Measurements from ENCODE around the gene PTPRT. TPM values are rescaled to one million over a fixed set of nuclear protein-coding genes. Genes with fewer than 3 reads are reported as not detected.

PTPRT gene
- total and polyA plus RNA-seq, 10 of the 15 experiments (the other 5 are each of a cell fraction or from before 2014, with no cell fraction given) = not detected

- TF ChIP-seq, protein P1, sequence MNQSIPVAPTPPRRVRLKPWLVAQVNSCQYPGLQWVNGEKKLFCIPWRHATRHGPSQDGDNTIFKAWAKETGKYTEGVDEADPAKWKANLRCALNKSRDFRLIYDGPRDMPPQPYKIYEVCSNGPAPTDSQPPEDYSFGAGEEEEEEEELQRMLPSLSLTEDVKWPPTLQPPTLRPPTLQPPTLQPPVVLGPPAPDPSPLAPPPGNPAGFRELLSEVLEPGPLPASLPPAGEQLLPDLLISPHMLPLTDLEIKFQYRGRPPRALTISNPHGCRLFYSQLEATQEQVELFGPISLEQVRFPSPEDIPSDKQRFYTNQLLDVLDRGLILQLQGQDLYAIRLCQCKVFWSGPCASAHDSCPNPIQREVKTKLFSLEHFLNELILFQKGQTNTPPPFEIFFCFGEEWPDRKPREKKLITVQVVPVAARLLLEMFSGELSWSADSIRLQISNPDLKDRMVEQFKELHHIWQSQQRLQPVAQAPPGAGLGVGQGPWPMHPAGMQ (IDR thresholded peaks at IDR 0.05; ENCODE audit: borderline replicate concordance) = no peak
- TF ChIP-seq ZNF24 (IDR thresholded peaks at IDR 0.05) (no peak), SPI1 (IDR thresholded peaks at IDR 0.05; ENCODE audit: borderline replicate concordance, insufficient read depth, low read depth, low read length) (no peak), TARDBP (IDR thresholded peaks at IDR 0.05; ENCODE audit: borderline replicate concordance) (no peak), E2F4 (IDR thresholded peaks at IDR 0.05; ENCODE audit: low read depth, low read length) (no peak)
Measured at GRCh38 chr20:43159994-43160393, 29.7 kb downstream of the PTPRT start (continued).

- Histone ChIP-seq H3K36me3 (ENCODE audit: control insufficient read depth in 2 of 2, insufficient read depth in 2 of 2, low read length in 1 of 2) (no peaks in the 10 kb centered on the region), H3K4me1 (ENCODE audit: control insufficient read depth, insufficient read depth, low read length) (no peaks in the 10 kb centered on the region), H3K4me3 (no peak overlapping the region), H3K79me2 (ENCODE audit: control insufficient read depth, insufficient read depth, low read length) (no peaks in the 10 kb centered on the region), H4K20me1 (ENCODE audit: control insufficient read depth, insufficient read depth) (no peaks in the 10 kb centered on the region), H3K27ac (ENCODE audit: control insufficient read depth, insufficient read depth) (no peak overlapping the region), H2AFZ (ENCODE audit: control insufficient read depth, low read depth, low read length) (no peak overlapping the region), H3K4me2 (ENCODE audit: control insufficient read depth, insufficient read depth) (no peak overlapping the region), H3K27me3 (replicated peaks in 1 of 2; ENCODE audit: control insufficient read depth in 2 of 2, insufficient read depth in 2 of 2, low read length in 1 of 2) (no peaks in the 10 kb centered on the region), H3K9ac (ENCODE audit: control insufficient read depth, insufficient read depth, low read length) (no peak overlapping the region), H3K9me3 (replicated peaks; ENCODE audit: control insufficient read depth, insufficient read depth, low read length) (no peaks in the 10 kb centered on the region)
- no TSS peak for BruUV-seq (replicated peaks)
- 3% methylated on average over 4 of the region's 4 CpGs for WGBS (ENCODE audit: insufficient coverage, insufficient replicate concordance, low lambda C conversion rate, missing lambda C conversion rate)
- ChIA-PET RAD21 (ENCODE audit: unreplicated experiment) (no interaction called here), CTCF (no interaction called here), POLR2A (no interaction called here), SMC1A (ENCODE audit: uncharacterized antibody, unreplicated experiment) (no interaction called here)
- in situ Hi-C loops (cut with MboI) (no loop called here), intact Hi-C loops (cut with micrococcal nuclease; ENCODE audit: unreplicated experiment) (no loop called here)
- FAIRE-seq = no peak
- no peak for ATAC-seq
- no peak for DNase-seq (ENCODE audit: low read depth, low spot score)
- TF ChIP-seq PAX5 (IDR thresholded peaks at IDR 0.05; ENCODE audit: borderline replicate concordance, low read depth, low read length) (no peak), NR2C2 (IDR thresholded peaks at IDR 0.05; ENCODE audit: borderline replicate concordance, control insufficient read depth, insufficient read length, low read depth) (no peak), EED (IDR thresholded peaks at IDR 0.05; ENCODE audit: low read depth) (no peak), ZBTB33 (IDR thresholded peaks at IDR 0.05) (no peak), NRF1 (conservative IDR thresholded peaks at IDR 0.05; ENCODE audit: low read depth, low read length) (no peak), CHD4 (IDR thresholded peaks at IDR 0.05) (no peak), ZNF274 (IDR thresholded peaks at IDR 0.05; ENCODE audit: insufficient read depth, insufficient read length) (no peak), RCOR1 (conservative IDR thresholded peaks at IDR 0.05; ENCODE audit: low read depth, low read length) (no peak), SMC3 (IDR thresholded peaks at IDR 0.05; ENCODE audit: borderline replicate concordance, low read length) (no peak)
- TF ChIP-seq, protein P2, sequence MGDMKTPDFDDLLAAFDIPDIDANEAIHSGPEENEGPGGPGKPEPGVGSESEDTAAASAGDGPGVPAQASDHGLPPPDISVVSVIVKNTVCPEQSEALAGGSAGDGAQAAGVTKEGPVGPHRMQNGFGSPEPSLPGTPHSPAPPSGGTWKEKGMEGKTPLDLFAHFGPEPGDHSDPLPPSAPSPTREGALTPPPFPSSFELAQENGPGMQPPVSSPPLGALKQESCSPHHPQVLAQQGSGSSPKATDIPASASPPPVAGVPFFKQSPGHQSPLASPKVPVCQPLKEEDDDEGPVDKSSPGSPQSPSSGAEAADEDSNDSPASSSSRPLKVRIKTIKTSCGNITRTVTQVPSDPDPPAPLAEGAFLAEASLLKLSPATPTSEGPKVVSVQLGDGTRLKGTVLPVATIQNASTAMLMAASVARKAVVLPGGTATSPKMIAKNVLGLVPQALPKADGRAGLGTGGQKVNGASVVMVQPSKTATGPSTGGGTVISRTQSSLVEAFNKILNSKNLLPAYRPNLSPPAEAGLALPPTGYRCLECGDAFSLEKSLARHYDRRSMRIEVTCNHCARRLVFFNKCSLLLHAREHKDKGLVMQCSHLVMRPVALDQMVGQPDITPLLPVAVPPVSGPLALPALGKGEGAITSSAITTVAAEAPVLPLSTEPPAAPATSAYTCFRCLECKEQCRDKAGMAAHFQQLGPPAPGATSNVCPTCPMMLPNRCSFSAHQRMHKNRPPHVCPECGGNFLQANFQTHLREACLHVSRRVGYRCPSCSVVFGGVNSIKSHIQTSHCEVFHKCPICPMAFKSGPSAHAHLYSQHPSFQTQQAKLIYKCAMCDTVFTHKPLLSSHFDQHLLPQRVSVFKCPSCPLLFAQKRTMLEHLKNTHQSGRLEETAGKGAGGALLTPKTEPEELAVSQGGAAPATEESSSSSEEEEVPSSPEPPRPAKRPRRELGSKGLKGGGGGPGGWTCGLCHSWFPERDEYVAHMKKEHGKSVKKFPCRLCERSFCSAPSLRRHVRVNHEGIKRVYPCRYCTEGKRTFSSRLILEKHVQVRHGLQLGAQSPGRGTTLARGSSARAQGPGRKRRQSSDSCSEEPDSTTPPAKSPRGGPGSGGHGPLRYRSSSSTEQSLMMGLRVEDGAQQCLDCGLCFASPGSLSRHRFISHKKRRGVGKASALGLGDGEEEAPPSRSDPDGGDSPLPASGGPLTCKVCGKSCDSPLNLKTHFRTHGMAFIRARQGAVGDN (IDR thresholded peaks at IDR 0.05) = no peak
Measured at GRCh38 chr20:43155366-43156100, 34.2 kb downstream of the PTPRT start.
